Measurements from ENCODE around the gene RAD51B.

Gene RAD51B

GRCh38 chr14:68737086-68737485 is 917.5 kb downstream of the RAD51B start:
- no peak for TF ChIP-seq ZNF274 (IDR thresholded peaks at IDR 0.05; ENCODE audit: low read depth, low read length)
- H3K4me3 ChIP-seq (ENCODE audit: low read length), result no peak overlapping the region

- TF ChIP-seq ZNF274 (IDR thresholded peaks at IDR 0.05; ENCODE audit: low read depth, low read length), result no peak
- H3K4me3 ChIP-seq (ENCODE audit: low read length), result no peak overlapping the region
These were observed 919.0 kb downstream of the RAD51B start for GRCh38 chr14:68738559-68738958.

- no peak overlapping the region for H3K4me3 ChIP-seq (ENCODE audit: low read length)
- no peak for TF ChIP-seq ZNF274 (IDR thresholded peaks at IDR 0.05; ENCODE audit: low read depth, low read length)
These were observed 920.1 kb downstream of the RAD51B start for GRCh38 chr14:68739701-68740100.

- no peak overlapping the region for H3K4me3 ChIP-seq (ENCODE audit: low read length)
- no peak for TF ChIP-seq ZNF274 (IDR thresholded peaks at IDR 0.05; ENCODE audit: low read depth, low read length)
These were observed 921.4 kb downstream of the RAD51B start for GRCh38 chr14:68740788-68741476.

GRCh38 chr14:68741477-68741791 is 921.9 kb downstream of the RAD51B start:
- H3K4me3 ChIP-seq (ENCODE audit: low read length), result no peak overlapping the region
- no peak for TF ChIP-seq ZNF274 (IDR thresholded peaks at IDR 0.05; ENCODE audit: low read depth, low read length)

- no peak for TF ChIP-seq ZNF274 (IDR thresholded peaks at IDR 0.05; ENCODE audit: low read depth, low read length)
- no peak overlapping the region for H3K4me3 ChIP-seq (ENCODE audit: low read length)
These were observed 922.4 kb downstream of the RAD51B start for GRCh38 chr14:68741839-68742470.

- TF ChIP-seq ZNF274 (IDR thresholded peaks at IDR 0.05; ENCODE audit: low read depth, low read length), result no peak
- no peak overlapping the region for H3K4me3 ChIP-seq (ENCODE audit: low read length)
These were observed 925.0 kb downstream of the RAD51B start for GRCh38 chr14:68744613-68745012.

GRCh38 chr14:68747393-68747792 is 927.8 kb downstream of the RAD51B start:
- TF ChIP-seq ZNF274 (IDR thresholded peaks at IDR 0.05; ENCODE audit: low read depth, low read length), result no peak
- H3K4me3 ChIP-seq (ENCODE audit: low read length), result no peak overlapping the region

GRCh38 chr14:68748260-68748659 is 928.7 kb downstream of the RAD51B start:
- TF ChIP-seq ZNF274 (IDR thresholded peaks at IDR 0.05; ENCODE audit: low read depth, low read length), result no peak
- no peak overlapping the region for H3K4me3 ChIP-seq (ENCODE audit: low read length)

GRCh38 chr14:68748691-68749090 is 929.1 kb downstream of the RAD51B start:
- no peak for TF ChIP-seq ZNF274 (IDR thresholded peaks at IDR 0.05; ENCODE audit: low read depth, low read length)
- no peak overlapping the region for H3K4me3 ChIP-seq (ENCODE audit: low read length)

GRCh38 chr14:68749487-68750475 is 930.2 kb downstream of the RAD51B start:
- no peak overlapping the region for H3K4me3 ChIP-seq (ENCODE audit: low read length)
- TF ChIP-seq ZNF274 (IDR thresholded peaks at IDR 0.05; ENCODE audit: low read depth, low read length), result no peak

GRCh38 chr14:68752271-68753006 is 932.9 kb downstream of the RAD51B start:
- H3K4me3 ChIP-seq (ENCODE audit: low read length), result no peak overlapping the region
- TF ChIP-seq ZNF274 (IDR thresholded peaks at IDR 0.05; ENCODE audit: low read depth, low read length), result no peak

GRCh38 chr14:68753690-68754089 is 934.1 kb downstream of the RAD51B start:
- no peak overlapping the region for H3K4me3 ChIP-seq (ENCODE audit: low read length)
- TF ChIP-seq ZNF274 (IDR thresholded peaks at IDR 0.05; ENCODE audit: low read depth, low read length), result no peak

- TF ChIP-seq ZNF274 (IDR thresholded peaks at IDR 0.05; ENCODE audit: low read depth, low read length), result no peak
- H3K4me3 ChIP-seq (ENCODE audit: low read length), result no peak overlapping the region
These were observed 935.4 kb downstream of the RAD51B start for GRCh38 chr14:68755016-68755353.
